Adrenal gland (tissue), 12 donors: ENCODE results near the gene TRH. TPM values are rescaled to one million over a fixed set of nuclear protein-coding genes. Genes with fewer than 3 reads are reported as not detected.

Source experiments
- DNase-seq, 7 donors: peaks; one replicate each; pipeline ENCODE4 v3.0.0-alpha.2; 2019 to 2020
- H3K27ac ChIP-seq, 5 donors: fragments of 200-600 bp; sonication (generic) in 4 of 5; 1 replicate in 3 of 5; 2 replicates in 2 of 5; pipeline versions ENCODE4 v1.5.1 to v1.8.0; 2016 to 2020; ENCODE audit warnings: mild to moderate bottlenecking in 1 of 5
- H3K27me3 ChIP-seq: fragments of 200-600 bp; 2 replicates; pipeline ENCODE4 v1.8.0; 2021
- H3K36me3 ChIP-seq, 2 donors: fragments of 200-600 bp; replicated peaks in 1 of 2; 1 replicate in 1 of 2; 2 replicates in 1 of 2; pipeline versions ENCODE4 v1.5.1 to v1.8.0; 2018 to 2022
- H3K4me1 ChIP-seq, 2 donors: fragments of 200-600 bp; replicated peaks in 1 of 2; 1 replicate in 1 of 2; 2 replicates in 1 of 2; pipeline versions ENCODE4 v1.5.1 to v1.8.0; 2018 to 2021
- H3K4me3 ChIP-seq, 4 donors: fragments of 200-600 bp; sonication (generic) in 3 of 4; one replicate each; pipeline ENCODE4 v1.5.1; 2016 to 2018
- H3K9me3 ChIP-seq, 3 donors: fragments of 200-600 bp; sonication (generic) in 1 of 3; replicated peaks in 1 of 3; 1 replicate in 2 of 3; 2 replicates in 1 of 3; pipeline versions ENCODE4 v1.5.1 to v1.8.0; 2016 to 2021
- CTCF ChIP-seq, 6 experiments: fragments of 450-650 bp in 4 of 6; fragments of 200-600 bp in 2 of 6; sonication (generic) in 1 of 6; IDR thresholded peaks; 1 replicate in 5 of 6; 2 replicates in 1 of 6; pipeline versions ENCODE4 v1.5.1 to v1.8.0; 2016 to 2021; ENCODE audit warnings: antibody characterized with exemption in 6 of 6, mild to moderate bottlenecking in 2 of 6, moderate library complexity in 1 of 6
- POLR2A ChIP-seq, 2 donors: fragments of 450-650 bp; IDR thresholded peaks; one replicate each; pipeline ENCODE4 v1.6.1; 2017; ENCODE audit warnings: antibody characterized with exemption in 2 of 2, mild to moderate bottlenecking in 2 of 2, moderate library complexity in 1 of 2
- WGBS, 4 donors: extraction: QIAGEN DNeasy Blood & Tissue Kit in 2 of 4; methylation state at CpG; one replicate each; pipeline versions ENCODE4 v1.1.5 to v1.1.7; 2013 to 2017; 5-methylcytosine and 5-hydroxymethylcytosine counted together
- intact Hi-C, 2 donors: fragments of 100-400 bp; cut with DNase I; formaldehyde crosslinking; loops; one replicate each; pipeline versions ENCODE4 v1.14.1 to v1.15.0; 2022 to 2023
- polyA plus RNA-seq, 3 donors: library from polyadenylated mRNA; stranded (reverse); fragments of 200-250 nt in 2 of 3; fragments of 350-450 nt in 1 of 3; fragmentation: Illumina TruSeq in 1 of 3; extraction: RNeasy Lipid Tissue Mini Kit (QIAGEN cat#74804) in 1 of 3; gene quantifications; one replicate each; pipeline ENCODE4 v1.2.3, GENCODE V29; 2013 to 2014
- total RNA-seq, 9 donors: library from RNA; depleted of rRNA in 4 of 9; stranded (reverse); fragments of >200 nt in 4 of 9; fragments of 120-200 nt in 1 of 9; fragmentation: NEBNext Ultra II Directional in 1 of 9; extraction: Animal tissue kit (Norgen Biotek cat#: 25700) in 1 of 9; gene quantifications; one replicate each; pipeline versions ENCODE4 v1.1.0 to v1.2.4, GENCODE V29; 2013 to 2023
- donor health status: healthy with polysubstance abuse.
- donor health status: Bipolar disorder and iron deficiency.
- donor health status: DM: yes; HTN: yes; CAD: no.
- donor health status: DM: no; HTN: no; CAD: no.
- donor health status: DM: no; HTN: no; CAD: no.
- donor health status: DM: yes; HTN: yes; CAD: no.

Gene TRH
- total and polyA plus RNA-seq, 12 donors = 0.07 to 1.6 TPM; not detected in 10

GRCh38 chr3:129934234-129935123, 40.0 kb upstream of the TRH start:
- Histone ChIP-seq H3K27me3 (no peaks in the 10 kb centered on the region), H3K4me3 (peak overlapping the region in 1 of 4 donors; percentile 41), H3K27ac (no peak overlapping the region), H3K4me1 (peaks cover 0 to 4% of the 10 kb centered on the region in 2 donors), H3K9me3 (no peaks in the 10 kb centered on the region), H3K36me3 (no peaks in the 10 kb centered on the region)
- intact Hi-C loops = loop anchor here in 1 of 2 donors (5.0 to 10.0 kb wide), 4 partner anchors 107 to 430 kb away; no protein-coding TSS in a partner anchor
- peak in 6 of 7 donors; percentile 13 to 61 (median 30) for DNase-seq
- 24 to 31% (median 27%) methylated on average over 19 to 20 of the region's 20 CpGs for WGBS, 4 donors
- no peak for TF ChIP-seq POLR2A (IDR thresholded peaks at IDR 0.05)
- peak; percentile 84 to 95 (median 87) for TF ChIP-seq CTCF (IDR thresholded peaks at IDR 0.05)

- WGBS, 4 donors = 38 to 43% (median 40%) methylated on average over 6 of the region's 6 CpGs
- intact Hi-C loops = loop anchor here in 1 of 2 donors (10.0 kb wide), 1 partner anchor 432 kb away; no protein-coding TSS in a partner anchor
Observed at GRCh38 chr3:129936757-129937156, 37.8 kb upstream of the TRH start.

GRCh38 chr3:129937717-129938116, 36.8 kb upstream of the TRH start:
- Histone ChIP-seq H3K4me3 (no peak overlapping the region), H3K36me3 (no peaks in the 10 kb centered on the region), H3K4me1 (peaks cover 0 to 4% of the 10 kb centered on the region in 2 donors), H3K27me3 (no peaks in the 10 kb centered on the region), H3K9me3 (no peaks in the 10 kb centered on the region), H3K27ac (no peak overlapping the region)
- WGBS, 4 donors = 88 to 90% (median 89%) methylated on average over 9 of the region's 9 CpGs
- intact Hi-C loops = loop anchor here in 1 of 2 donors (10.0 kb wide), 1 partner anchor 433 kb away; no protein-coding TSS in a partner anchor
- DNase-seq = no peak
- TF ChIP-seq CTCF (IDR thresholded peaks at IDR 0.05) (no peak), POLR2A (IDR thresholded peaks at IDR 0.05) (no peak)

More at GRCh38 chr3:129936757-129937156, 37.8 kb upstream of the TRH start:
- peak overlapping the region in 1 of 4 donors; percentile 27 for H3K4me3 ChIP-seq
- H3K36me3 ChIP-seq = no peaks in the 10 kb centered on the region
- TF ChIP-seq POLR2A (IDR thresholded peaks at IDR 0.05) (no peak), CTCF (IDR thresholded peaks at IDR 0.05) (no peak)
- DNase-seq = peak; percentile 37 to 72 (median 54)
- no peaks in the 10 kb centered on the region for H3K9me3 ChIP-seq
- H3K4me1 ChIP-seq = peaks cover 0 to 4% of the 10 kb centered on the region in 2 donors
- peak overlapping the region in 3 of 5 donors; percentile 29 to 68 (median 30) for H3K27ac ChIP-seq
- no peaks in the 10 kb centered on the region for H3K27me3 ChIP-seq

- Histone ChIP-seq H3K4me1 (peaks cover 0 to 4% of the 10 kb centered on the region in 2 donors), H3K9me3 (no peaks in the 10 kb centered on the region), H3K27ac (no peak overlapping the region), H3K4me3 (no peak overlapping the region), H3K27me3 (no peaks in the 10 kb centered on the region), H3K36me3 (no peaks in the 10 kb centered on the region)
- TF ChIP-seq POLR2A (IDR thresholded peaks at IDR 0.05) (no peak), CTCF (IDR thresholded peaks at IDR 0.05) (peak in 1 of 6 experiments; percentile 2)
- WGBS, 4 donors = 82 to 86% (median 85%) methylated on average over 8 of the region's 8 CpGs
- no peak for DNase-seq
- intact Hi-C loops = loop anchor here in 1 of 2 donors (10.0 kb wide), 1 partner anchor 434 kb away; no protein-coding TSS in a partner anchor
Observed at GRCh38 chr3:129938140-129938930, 36.2 kb upstream of the TRH start.
